Skeletal muscle satellite cell (primary cell): ENCODE results near the gene PGRMC1. TPM values are rescaled to one million over a fixed set of nuclear protein-coding genes. Genes with fewer than 3 reads are reported as not detected.
"Not testable (repeated sequence)": the region's sequence is repeated elsewhere in the genome, so short reads cannot be mapped to it uniquely, and the experiment has no call there.

ENCODE experiments used
- H3K27me3 ChIP-seq: 2 replicates; pipeline ENCODE4 v1.7.0; 2013; ENCODE audit warnings: low read length; ENCODE audit not compliant: control insufficient read depth, insufficient read depth
- H3K36me3 ChIP-seq: 2 replicates; pipeline ENCODE4 v1.7.0; 2013; ENCODE audit warnings: mild to moderate bottlenecking, control low read depth, low read length; ENCODE audit not compliant: insufficient read depth
- H3K4me1 ChIP-seq: 2 replicates; pipeline ENCODE4 v1.7.0; 2013; ENCODE audit warnings: low read length; ENCODE audit not compliant: control insufficient read depth, insufficient read depth
- H3K4me2 ChIP-seq: 2 replicates; pipeline ENCODE4 v1.7.0; 2013; ENCODE audit warnings: mild to moderate bottlenecking, low read length
- H3K4me3 ChIP-seq: 2 replicates; pipeline ENCODE4 v1.7.0; 2013; ENCODE audit warnings: low read length
- H3K9ac ChIP-seq: 2 replicates; pipeline ENCODE4 v1.7.0; 2013; ENCODE audit warnings: mild to moderate bottlenecking, low read depth, low read length, moderate library complexity
- H3K9me3 ChIP-seq: replicated peaks from 2 replicates; pipeline ENCODE4 v1.7.0; 2013; ENCODE audit warnings: mild to moderate bottlenecking, control low read depth, low read length
- total RNA-seq: library from RNA; depleted of rRNA; stranded (reverse); fragments of >200 nt; gene quantifications from 2 replicates; pipeline ENCODE4 v1.2.3, GENCODE V29; 2012; rRNA removed

Gene PGRMC1
- total RNA-seq: 191 and 221 TPM in 2 replicates

GRCh38 chrX:119235872-119236622 lies at the start of gene PGRMC1:
Gene PGRMC1, plus strand, starts transcription at chrX:119236285. Its CDS starts 79 bp downstream, at chrX:119236364.
- H3K9ac ChIP-seq: peak within 1 kb of the TSS; percentile 89
- no peaks in the 10 kb centered on the region for H3K36me3 ChIP-seq
- H3K4me2 ChIP-seq: peak within 1 kb of the TSS; percentile 86
- peak within 1 kb of the TSS; percentile 79 for H3K4me3 ChIP-seq
- H3K27me3 ChIP-seq: peaks cover 2% of the 10 kb centered on the region
- H3K9me3 ChIP-seq: no peaks in the 10 kb centered on the region
- peaks cover 12% of the 10 kb centered on the region for H3K4me1 ChIP-seq

- H3K9me3 ChIP-seq: no peaks in the 10 kb centered on the region
- no peak overlapping the region for H3K4me2 ChIP-seq
- H3K36me3 ChIP-seq: no peaks in the 10 kb centered on the region
- H3K4me1 ChIP-seq: no peaks in the 10 kb centered on the region
- no peak overlapping the region for H3K9ac ChIP-seq
- no peaks in the 10 kb centered on the region for H3K27me3 ChIP-seq
- no peak overlapping the region for H3K4me3 ChIP-seq
These were observed 49.3 kb upstream of the PGRMC1 start for GRCh38 chrX:119186763-119187162.

GRCh38 chrX:119187298-119187697 lies 48.8 kb upstream of the PGRMC1 start:
- no peaks in the 10 kb centered on the region for H3K27me3 ChIP-seq
- H3K4me3 ChIP-seq: no peak overlapping the region
- no peaks in the 10 kb centered on the region for H3K9me3 ChIP-seq
- H3K9ac ChIP-seq: no peak overlapping the region
- H3K36me3 ChIP-seq: no peaks in the 10 kb centered on the region
- no peak overlapping the region for H3K4me2 ChIP-seq
- H3K4me1 ChIP-seq: no peaks in the 10 kb centered on the region

GRCh38 chrX:119189115-119189514 lies 47.0 kb upstream of the PGRMC1 start:
- no peaks in the 10 kb centered on the region for H3K4me1 ChIP-seq
- H3K9ac ChIP-seq: no peak overlapping the region
- no peak overlapping the region for H3K4me3 ChIP-seq
- H3K36me3 ChIP-seq: no peaks in the 10 kb centered on the region
- H3K4me2 ChIP-seq: no peak overlapping the region
- no peaks in the 10 kb centered on the region for H3K9me3 ChIP-seq
- H3K27me3 ChIP-seq: no peaks in the 10 kb centered on the region

- no peak overlapping the region for H3K4me3 ChIP-seq
- no peaks in the 10 kb centered on the region for H3K36me3 ChIP-seq
- H3K4me2 ChIP-seq: no peak overlapping the region
- H3K9me3 ChIP-seq: no peaks in the 10 kb centered on the region
- H3K27me3 ChIP-seq: no peaks in the 10 kb centered on the region
- H3K4me1 ChIP-seq: no peaks in the 10 kb centered on the region
- H3K9ac ChIP-seq: no peak overlapping the region
These were observed 46.5 kb upstream of the PGRMC1 start for GRCh38 chrX:119189595-119189994.

- no peak overlapping the region for H3K4me2 ChIP-seq
- H3K36me3 ChIP-seq: no peaks in the 10 kb centered on the region
- H3K4me3 ChIP-seq: no peak overlapping the region
- no peaks in the 10 kb centered on the region for H3K27me3 ChIP-seq
- no peaks in the 10 kb centered on the region for H3K4me1 ChIP-seq
- H3K9me3 ChIP-seq: no peaks in the 10 kb centered on the region
- H3K9ac ChIP-seq: no peak overlapping the region
These were observed 45.9 kb upstream of the PGRMC1 start for GRCh38 chrX:119190091-119190681.

- Histone ChIP-seq H3K9ac (no peak overlapping the region), H3K9me3 (no peaks in the 10 kb centered on the region), H3K36me3 (no peaks in the 10 kb centered on the region), H3K27me3 (no peaks in the 10 kb centered on the region), H3K4me1 (no peaks in the 10 kb centered on the region), H3K4me3 (no peak overlapping the region), H3K4me2 (no peak overlapping the region)
These were observed 45.3 kb upstream of the PGRMC1 start for GRCh38 chrX:119190831-119191230.

- Histone ChIP-seq H3K36me3 (no peaks in the 10 kb centered on the region), H3K4me1 (no peaks in the 10 kb centered on the region), H3K9ac (no peak overlapping the region), H3K4me3 (no peak overlapping the region), H3K4me2 (no peak overlapping the region), H3K27me3 (no peaks in the 10 kb centered on the region), H3K9me3 (no peaks in the 10 kb centered on the region)
These were observed 41.5 kb upstream of the PGRMC1 start for GRCh38 chrX:119194621-119195020.

- H3K9ac ChIP-seq: no peak overlapping the region
- no peaks in the 10 kb centered on the region for H3K36me3 ChIP-seq
- H3K4me3 ChIP-seq: no peak overlapping the region
- peaks cover 4% of the 10 kb centered on the region for H3K27me3 ChIP-seq
- H3K4me2 ChIP-seq: no peak overlapping the region
- H3K9me3 ChIP-seq: no peaks in the 10 kb centered on the region
- H3K4me1 ChIP-seq: no peaks in the 10 kb centered on the region
These were observed 34.5 kb upstream of the PGRMC1 start for GRCh38 chrX:119201570-119201969.

GRCh38 chrX:119206203-119206602 lies 29.9 kb upstream of the PGRMC1 start:
- no peaks in the 10 kb centered on the region for H3K36me3 ChIP-seq
- H3K9me3 ChIP-seq: no peaks in the 10 kb centered on the region
- H3K4me2 ChIP-seq: no peak overlapping the region
- H3K9ac ChIP-seq: no peak overlapping the region
- no peak overlapping the region for H3K4me3 ChIP-seq
- H3K27me3 ChIP-seq: peaks cover 4% of the 10 kb centered on the region
- no peaks in the 10 kb centered on the region for H3K4me1 ChIP-seq

- H3K9me3 ChIP-seq, H3K36me3 ChIP-seq, H3K9ac ChIP-seq, H3K4me2 ChIP-seq, H3K4me3 ChIP-seq, H3K4me1 ChIP-seq, H3K27me3 ChIP-seq: not testable (repeated sequence)
These were observed 28.6 kb upstream of the PGRMC1 start for GRCh38 chrX:119207483-119207882.
